DOHH2 (cell line): ENCODE measurements around the gene RAET1G.

Experiments
- CTCF ChIP-seq: fragments of 200-600 bp; sonication (generic); IDR thresholded peaks from one replicate; pipeline ENCODE4 v1.5.1; 2014; ENCODE audit warnings: antibody characterized with exemption, mild to moderate bottlenecking, low read depth, low read length; ENCODE audit not compliant: poor library complexity, severe bottlenecking
- EZH2phosphoT487 ChIP-seq: fragments of 200-600 bp; sonication (generic); IDR thresholded peaks from 2 replicates; pipeline ENCODE4 v1.6.1; 2017; ENCODE audit warnings: borderline replicate concordance, mild to moderate bottlenecking, antibody characterized with exemption, low read length, moderate library complexity, mixed read lengths

- TF ChIP-seq CTCF = no peak
- no peak for TF ChIP-seq EZH2phosphoT487
Measured at GRCh38 chr6:149917679-149918078, 5.2 kb downstream of the RAET1G start.
